IMR-90 (cell line): ENCODE data around the gene SHISA4. TPM values are rescaled to one million over a fixed set of nuclear protein-coding genes. Genes with fewer than 3 reads are reported as not detected.

ENCODE experiments used
- ATAC-seq: fragments of 200-7000 bp; cut with Tn5 transposase; 2 replicates; pipeline ENCODE4 v1.9.1; 2020; ENCODE audit warnings: low read depth, mild to moderate bottlenecking, moderate library complexity
- BruUV-seq: library from RNA; stranded (reverse); fragments of 400-500 nt; replicated peaks from 2 replicates; lab custom pipeline; 2021; lab: Mats Ljungman, UMichigan
- CTCF ChIA-PET: fragments of 300-600 bp; formaldehyde crosslinking; extraction: SDS; loops from one replicate; lab custom pipeline; 2021; ENCODE audit warnings: antibody characterized with exemption; lab: Yijun Ruan, JAX
- POLR2A ChIA-PET: fragments of 300-600 bp; sonication (Branson Sonifier 250); formaldehyde crosslinking; loops from one replicate; lab custom pipeline; 2022; ENCODE audit warnings: antibody characterized with exemption; ENCODE audit not compliant: unreplicated experiment; lab: Charles Lee
- DNase-seq: peaks from one replicate; pipeline ENCODE4 v3.0.0; 2013
- H2AFZ ChIP-seq: replicated peaks from 2 replicates; pipeline ENCODE3; 2013; ENCODE audit warnings: low read length, mild to moderate bottlenecking; ENCODE audit not compliant: poor library complexity
- H2AK5ac ChIP-seq: 2 replicates; pipeline ENCODE4 v1.6.1; 2013; ENCODE audit warnings: low read depth, low read length, inconsistent platforms
- H2AK9ac ChIP-seq: replicated peaks from 2 replicates; pipeline ENCODE3; 2013; ENCODE audit warnings: mild to moderate bottlenecking, low read depth, low read length, moderate library complexity; ENCODE audit not compliant: poor library complexity
- H2BK120ac ChIP-seq: 2 replicates; pipeline ENCODE4 v1.6.1; 2013; ENCODE audit warnings: low read depth, low read length, inconsistent platforms
- H2BK15ac ChIP-seq: 3 replicates; pipeline ENCODE4 v1.6.1; 2013; ENCODE audit warnings: low read depth, low read length, inconsistent platforms
- H2BK20ac ChIP-seq: 2 replicates; pipeline ENCODE4 v1.6.1; 2013; ENCODE audit warnings: low read depth, mild to moderate bottlenecking, inconsistent platforms, low read length, moderate library complexity
- H2BK5ac ChIP-seq: 2 replicates; pipeline ENCODE4 v1.6.1; 2013; ENCODE audit warnings: mild to moderate bottlenecking, low read depth, low read length, inconsistent platforms; ENCODE audit not compliant: poor library complexity, severe bottlenecking
- H3K14ac ChIP-seq: replicated peaks from 2 replicates; pipeline ENCODE4 v1.6.1; 2013; ENCODE audit warnings: low read depth, low read length, inconsistent platforms
- H3K18ac ChIP-seq: 2 replicates; pipeline ENCODE4 v1.6.1; 2013; ENCODE audit warnings: low read depth, low read length, control low read depth
- H3K23ac ChIP-seq: 2 replicates; pipeline ENCODE4 v1.6.1; 2013; ENCODE audit warnings: low read depth, low read length, inconsistent platforms
- H3K27ac ChIP-seq: 2 replicates; pipeline ENCODE4 v1.5.1; 2013; ENCODE audit warnings: mild to moderate bottlenecking, control low read depth, low read length; ENCODE audit not compliant: insufficient read depth
- H3K27me3 ChIP-seq: 2 replicates; pipeline ENCODE4 v1.6.1; 2013; ENCODE audit warnings: low read length; ENCODE audit not compliant: control insufficient read depth, insufficient read depth
- H3K36me3 ChIP-seq: 2 replicates; pipeline ENCODE4 v1.6.1; 2013; ENCODE audit warnings: low read length, mixed read lengths; ENCODE audit not compliant: control insufficient read depth, insufficient read depth
- H3K4ac ChIP-seq: 2 replicates; pipeline ENCODE4 v1.6.1; 2013; ENCODE audit warnings: low read depth, low read length, inconsistent platforms
- H3K4me1 ChIP-seq: 2 replicates; pipeline ENCODE4 v1.6.1; 2013; ENCODE audit warnings: low read length, mixed read lengths; ENCODE audit not compliant: control insufficient read depth, insufficient read depth
- H3K4me2 ChIP-seq: 2 replicates; pipeline ENCODE4 v1.6.1; 2013; ENCODE audit warnings: low read depth, mild to moderate bottlenecking, control low read depth, low read length, moderate library complexity
- H3K4me3 ChIP-seq: 2 replicates; pipeline ENCODE4 v1.5.1; 2013; ENCODE audit warnings: low read depth, mild to moderate bottlenecking, control low read depth, low read length, moderate library complexity; ENCODE audit not compliant: insufficient read depth
- H3K56ac ChIP-seq: 2 replicates; pipeline ENCODE4 v1.6.1; 2013; ENCODE audit warnings: low read length, inconsistent platforms; ENCODE audit not compliant: insufficient read depth; ENCODE audit errors: extremely low read depth
- H3K79me1 ChIP-seq, 2 experiments: 2 replicates each; pipeline ENCODE4 v1.6.1; 2013; ENCODE audit warnings: low read length in 2 of 2, inconsistent platforms in 1 of 2, low read depth in 1 of 2
- H3K9ac ChIP-seq: 2 replicates; pipeline ENCODE4 v1.6.1; 2013; ENCODE audit warnings: low read depth, low read length, control low read depth
- H3K9me1 ChIP-seq: 2 replicates; pipeline ENCODE4 v1.6.1; 2013; ENCODE audit warnings: low read length, inconsistent platforms; ENCODE audit not compliant: insufficient read depth
- H3K9me3 ChIP-seq: 2 replicates; pipeline ENCODE4 v1.6.1; 2013; ENCODE audit warnings: low read length; ENCODE audit not compliant: control insufficient read depth, insufficient read depth
- H4K20me1 ChIP-seq: 2 replicates; pipeline ENCODE4 v1.6.1; 2013; ENCODE audit warnings: low read length, inconsistent platforms; ENCODE audit not compliant: insufficient read depth
- H4K5ac ChIP-seq: 2 replicates; pipeline ENCODE4 v1.6.1; 2013; ENCODE audit warnings: mild to moderate bottlenecking, low read depth, low read length, control low read depth
- H4K8ac ChIP-seq, 2 experiments: 2 replicates each; pipeline ENCODE4 v1.6.1; 2013; ENCODE audit warnings: low read depth in 2 of 2, low read length in 2 of 2, control low read depth in 1 of 2, inconsistent platforms in 1 of 2
- H4K91ac ChIP-seq: 2 replicates; pipeline ENCODE4 v1.6.1; 2013; ENCODE audit warnings: low read depth, low read length, inconsistent platforms; ENCODE audit not compliant: insufficient read depth
- BHLHE40 ChIP-seq: fragments of 150-350 bp; IDR thresholded peaks from 2 replicates; pipeline ENCODE4 v1.6.1; 2016; ENCODE audit warnings: mild to moderate bottlenecking, low read depth, low read length
- CEBPB ChIP-seq: IDR thresholded peaks from 2 replicates; pipeline ENCODE4 v1.6.1; 2012; ENCODE audit warnings: low read depth, low read length, improper control_type of control experiment
- CHD1 ChIP-seq: IDR thresholded peaks from 2 replicates; pipeline ENCODE4 v1.6.1; 2012; ENCODE audit warnings: low read depth, low read length, improper control_type of control experiment
- FOS ChIP-seq: fragments of 150-350 bp; IDR thresholded peaks from 2 replicates; pipeline ENCODE4 v1.6.1; 2016; ENCODE audit warnings: low read depth, low read length
- MAFK ChIP-seq: IDR thresholded peaks from 2 replicates; pipeline ENCODE4 v1.6.1; 2012; ENCODE audit warnings: low read depth, low read length, improper control_type of control experiment
- MAZ ChIP-seq: IDR thresholded peaks from 2 replicates; pipeline ENCODE4 v1.6.1; 2012; ENCODE audit warnings: low read depth, mild to moderate bottlenecking, low read length, improper control_type of control experiment, moderate library complexity, borderline replicate concordance
- MXI1 ChIP-seq: IDR thresholded peaks from 2 replicates; pipeline ENCODE4 v1.6.1; 2012; ENCODE audit warnings: low read depth, mild to moderate bottlenecking, low read length, moderate library complexity, borderline replicate concordance
- NFE2L2 ChIP-seq: fragments of 150-350 bp; IDR thresholded peaks from 2 replicates; pipeline ENCODE4 v1.6.1; 2016; ENCODE audit warnings: low read depth, mild to moderate bottlenecking, low read length
- POLR2A ChIP-seq: IDR thresholded peaks from 2 replicates; pipeline ENCODE4 v1.6.1; 2012; ENCODE audit warnings: mild to moderate bottlenecking, low read depth, low read length
- RAD21 ChIP-seq: IDR thresholded peaks from 2 replicates; pipeline ENCODE4 v1.6.1; 2012; ENCODE audit warnings: low read length, improper control_type of control experiment
- RCOR1 ChIP-seq: IDR thresholded peaks from 2 replicates; pipeline ENCODE4 v1.6.1; 2012; ENCODE audit warnings: mild to moderate bottlenecking, low read length, improper control_type of control experiment; ENCODE audit not compliant: insufficient replicate concordance
- RFX5 ChIP-seq: IDR thresholded peaks from 2 replicates; pipeline ENCODE4 v1.8.0; 2012; ENCODE audit warnings: low read depth, mild to moderate bottlenecking, low read length, moderate library complexity
- SMC3 ChIP-seq: fragments of 150-350 bp; IDR thresholded peaks from 2 replicates; pipeline ENCODE4 v1.6.1; 2016; ENCODE audit warnings: low read depth, mild to moderate bottlenecking, antibody characterized with exemption, low read length, moderate library complexity
- WGBS, 2 experiments: methylation state at CpG; one replicate each; pipeline versions ENCODE4 v1.1.5 to v1.1.7; 2013; ENCODE audit warnings: missing lambda C conversion rate in 2 of 2; ENCODE audit not compliant: insufficient read length in 1 of 2; ENCODE audit errors: extremely low coverage in 2 of 2; 5-methylcytosine and 5-hydroxymethylcytosine counted together
- dilution Hi-C: fragments of 300-500 bp; cut with HindIII; formaldehyde crosslinking; loops from one replicate; pipeline ENCODE4 v1.14.3; 2018; ENCODE audit warnings: low sequenced_read_pairs; ENCODE audit not compliant: unreplicated experiment
- in situ Hi-C: fragments of 300-500 bp; cut with MboI; formaldehyde crosslinking; loops from 3 replicates; pipeline ENCODE4 v1.14.3; 2019; ENCODE audit warnings: low sequenced_read_pairs, inconsistent platforms, mixed read lengths
- intact Hi-C: fragments of 100-400 bp; cut with micrococcal nuclease; formaldehyde crosslinking; loops from 2 replicates; pipeline ENCODE4 v1.10.0; 2022
- polyA plus RNA-seq, 3 experiments: library from polyadenylated mRNA; depleted of rRNA; stranded (reverse); fragments of >200 nt; gene quantifications; 2 replicates each; pipeline ENCODE4 v1.2.3, GENCODE V29; 2012; ENCODE audit warnings: low replicate concordance in 1 of 3
- total RNA-seq: library from RNA; depleted of rRNA; stranded (reverse); fragments of >200 nt; gene quantifications from 2 replicates; pipeline ENCODE4 v1.2.3, GENCODE V29; 2012
- TF ChIP-seq, protein P1 (sequence below): conservative IDR thresholded peaks from 2 replicates; pipeline ENCODE4 v1.5.1; 2012; ENCODE audit warnings: mild to moderate bottlenecking, low read depth, low read length, improper control_type of control experiment
- TF ChIP-seq, protein P2 (sequence below): fragments of 150-350 bp; IDR thresholded peaks from 2 replicates; pipeline ENCODE4 v1.6.1; 2017; ENCODE audit warnings: mild to moderate bottlenecking, antibody characterized with exemption, low read length, low read depth
- TF ChIP-seq, protein P3 (sequence below): fragments of 150-350 bp; IDR thresholded peaks from 2 replicates; pipeline ENCODE4 v1.6.1; 2016; ENCODE audit warnings: low read depth, mild to moderate bottlenecking, low read length, moderate library complexity, borderline replicate concordance

The SHISA4 gene
- total and polyA plus RNA-seq, 2 of the 4 experiments (the other 2 are of a cell fraction), result 10.0 to 34.8 TPM

DNA sequence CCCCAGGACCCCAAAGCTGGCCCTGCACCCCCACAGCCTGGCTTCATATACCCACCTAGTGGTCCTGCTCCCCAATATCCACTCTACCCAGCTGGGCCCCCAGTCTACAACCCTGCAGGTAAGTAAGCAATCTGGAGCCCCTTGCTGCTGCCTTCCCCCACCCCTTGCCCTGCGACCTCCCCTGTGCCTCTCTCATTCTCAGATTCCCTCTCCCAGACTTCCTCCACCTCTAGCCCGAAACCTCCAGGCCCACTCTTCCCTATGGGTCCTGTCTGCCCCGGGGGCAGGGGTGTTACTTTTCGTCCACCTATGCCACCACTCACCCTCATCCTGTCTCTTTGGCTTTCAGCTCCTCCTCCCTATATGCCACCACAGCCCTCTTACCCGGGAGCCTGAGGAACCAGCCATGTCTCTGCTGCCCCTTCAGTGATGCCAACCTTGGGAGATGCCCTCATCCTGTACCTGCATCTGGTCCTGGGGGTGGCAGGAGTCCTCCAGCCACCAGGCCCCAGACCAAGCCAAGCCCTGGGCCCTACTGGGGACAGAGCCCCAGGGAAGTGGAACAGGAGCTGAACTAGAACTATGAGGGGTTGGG, 2.9 kb downstream of the SHISA4 start:
- TF ChIP-seq, protein P1, sequence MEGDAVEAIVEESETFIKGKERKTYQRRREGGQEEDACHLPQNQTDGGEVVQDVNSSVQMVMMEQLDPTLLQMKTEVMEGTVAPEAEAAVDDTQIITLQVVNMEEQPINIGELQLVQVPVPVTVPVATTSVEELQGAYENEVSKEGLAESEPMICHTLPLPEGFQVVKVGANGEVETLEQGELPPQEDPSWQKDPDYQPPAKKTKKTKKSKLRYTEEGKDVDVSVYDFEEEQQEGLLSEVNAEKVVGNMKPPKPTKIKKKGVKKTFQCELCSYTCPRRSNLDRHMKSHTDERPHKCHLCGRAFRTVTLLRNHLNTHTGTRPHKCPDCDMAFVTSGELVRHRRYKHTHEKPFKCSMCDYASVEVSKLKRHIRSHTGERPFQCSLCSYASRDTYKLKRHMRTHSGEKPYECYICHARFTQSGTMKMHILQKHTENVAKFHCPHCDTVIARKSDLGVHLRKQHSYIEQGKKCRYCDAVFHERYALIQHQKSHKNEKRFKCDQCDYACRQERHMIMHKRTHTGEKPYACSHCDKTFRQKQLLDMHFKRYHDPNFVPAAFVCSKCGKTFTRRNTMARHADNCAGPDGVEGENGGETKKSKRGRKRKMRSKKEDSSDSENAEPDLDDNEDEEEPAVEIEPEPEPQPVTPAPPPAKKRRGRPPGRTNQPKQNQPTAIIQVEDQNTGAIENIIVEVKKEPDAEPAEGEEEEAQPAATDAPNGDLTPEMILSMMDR, result no peak
- TF ChIP-seq CEBPB, result no peak
- TF ChIP-seq BHLHE40, result no peak
- no peak for TF ChIP-seq MXI1
- TF ChIP-seq FOS, result no peak
- no peak for TF ChIP-seq MAZ
- no peak for TF ChIP-seq MAFK
- TF ChIP-seq POLR2A, result no peak
- no peak for TF ChIP-seq RAD21
- TF ChIP-seq RFX5, result no peak
- TF ChIP-seq, protein P2, sequence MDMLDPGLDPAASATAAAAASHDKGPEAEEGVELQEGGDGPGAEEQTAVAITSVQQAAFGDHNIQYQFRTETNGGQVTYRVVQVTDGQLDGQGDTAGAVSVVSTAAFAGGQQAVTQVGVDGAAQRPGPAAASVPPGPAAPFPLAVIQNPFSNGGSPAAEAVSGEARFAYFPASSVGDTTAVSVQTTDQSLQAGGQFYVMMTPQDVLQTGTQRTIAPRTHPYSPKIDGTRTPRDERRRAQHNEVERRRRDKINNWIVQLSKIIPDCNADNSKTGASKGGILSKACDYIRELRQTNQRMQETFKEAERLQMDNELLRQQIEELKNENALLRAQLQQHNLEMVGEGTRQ, result no peak
- no peak for TF ChIP-seq CHD1
- TF ChIP-seq RCOR1, result no peak
- TF ChIP-seq, protein P3, sequence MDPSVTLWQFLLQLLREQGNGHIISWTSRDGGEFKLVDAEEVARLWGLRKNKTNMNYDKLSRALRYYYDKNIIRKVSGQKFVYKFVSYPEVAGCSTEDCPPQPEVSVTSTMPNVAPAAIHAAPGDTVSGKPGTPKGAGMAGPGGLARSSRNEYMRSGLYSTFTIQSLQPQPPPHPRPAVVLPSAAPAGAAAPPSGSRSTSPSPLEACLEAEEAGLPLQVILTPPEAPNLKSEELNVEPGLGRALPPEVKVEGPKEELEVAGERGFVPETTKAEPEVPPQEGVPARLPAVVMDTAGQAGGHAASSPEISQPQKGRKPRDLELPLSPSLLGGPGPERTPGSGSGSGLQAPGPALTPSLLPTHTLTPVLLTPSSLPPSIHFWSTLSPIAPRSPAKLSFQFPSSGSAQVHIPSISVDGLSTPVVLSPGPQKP, result no peak
- TF ChIP-seq SMC3, result no peak
- no peak for TF ChIP-seq NFE2L2
- Histone ChIP-seq H3K27ac (no peak overlapping the region), H3K14ac (no peak overlapping the region), H2BK120ac (no peak overlapping the region), H3K56ac (no peak overlapping the region), H3K9me3 (no peaks in the 10 kb centered on the region), H2BK15ac (no peak overlapping the region), H3K9me1 (peaks cover 13% of the 10 kb centered on the region; the same call in 1 of the 2 replicates), H3K4me2 (no peak overlapping the region), H2AFZ (no peak overlapping the region), H2BK5ac (no peak overlapping the region), H4K20me1 (no peaks in the 10 kb centered on the region), H3K27me3 (no peaks in the 10 kb centered on the region), H3K4ac (no peak overlapping the region), H2AK5ac (no peak overlapping the region), H4K8ac (no peak overlapping the region), H4K5ac (no peak overlapping the region), H3K9ac (no peak overlapping the region), H3K23ac (no peak overlapping the region), H3K18ac (no peak overlapping the region), H2AK9ac (no peak overlapping the region), H3K36me3 (peaks cover 8% of the 10 kb centered on the region), H3K4me3 (no peak overlapping the region), H3K79me1 (peaks cover 3 to 19% of the 10 kb centered on the region in 2 experiments; a peak in 3 of 4 replicates), H3K4me1 (peaks cover 11% of the 10 kb centered on the region), H4K91ac (no peak overlapping the region), H2BK20ac (no peak overlapping the region)
- ATAC-seq, result no peak
- intact Hi-C loops, result no loop called here
- no peak for DNase-seq
- in situ Hi-C loops, result loop anchor here (10.0 kb wide), 1 partner anchor 233 kb away; the partner anchor contains the start of gene GPR37L1
- POLR2A ChIA-PET, result no interaction called here
- no TSS peak for BruUV-seq
- dilution Hi-C loops, result no loop called here
- CTCF ChIA-PET, result no interaction called here
- WGBS, 2 experiments, result 92% methylated on average over 2 of the region's 5 CpGs; no CpG with 5 or more reads in 1 of the 2 experiments
